ENCODE measurements around the gene CAMTA1. TPM values are rescaled to one million over a fixed set of nuclear protein-coding genes. Genes with fewer than 3 reads are reported as not detected.

The CAMTA1 gene
- total RNA-seq, 1 donor, result 56.1 TPM

DNA sequence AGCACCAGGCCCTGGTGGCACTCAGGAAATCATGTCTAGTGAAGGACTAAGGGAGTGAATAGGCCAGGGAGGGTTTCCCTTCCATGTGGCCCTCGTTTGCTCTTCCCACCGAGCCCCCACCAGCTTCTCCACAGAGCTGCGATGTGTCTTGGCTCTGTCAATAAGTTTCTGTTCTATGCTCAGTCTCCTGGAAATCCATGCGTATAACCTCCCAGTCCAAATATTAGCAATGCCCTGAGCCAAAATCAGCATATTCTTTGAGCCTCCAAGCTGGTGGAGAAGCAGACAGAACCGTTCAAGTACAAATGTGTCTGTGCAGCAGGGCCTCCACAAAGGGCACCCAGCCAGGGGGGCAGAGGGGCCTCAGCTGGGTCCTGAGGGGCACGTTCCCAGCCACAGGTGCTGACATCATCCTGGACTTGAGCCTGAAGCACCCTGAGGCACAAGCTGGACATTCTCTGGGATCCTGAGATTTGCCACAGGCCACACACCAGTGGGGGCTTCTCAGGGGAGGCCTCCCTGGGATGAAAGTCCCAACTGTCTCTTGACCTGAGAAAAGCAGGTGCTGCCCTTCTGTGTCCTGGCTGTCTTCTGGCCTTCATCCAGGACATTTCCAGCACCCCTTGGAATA, 635.3 kb downstream of the CAMTA1 start:
- no peak for DNase-seq (ENCODE audit: low read depth)
- no peak overlapping the region for H3K4me3 ChIP-seq (ENCODE audit: low read depth, low read length)
- TF ChIP-seq, protein P1, sequence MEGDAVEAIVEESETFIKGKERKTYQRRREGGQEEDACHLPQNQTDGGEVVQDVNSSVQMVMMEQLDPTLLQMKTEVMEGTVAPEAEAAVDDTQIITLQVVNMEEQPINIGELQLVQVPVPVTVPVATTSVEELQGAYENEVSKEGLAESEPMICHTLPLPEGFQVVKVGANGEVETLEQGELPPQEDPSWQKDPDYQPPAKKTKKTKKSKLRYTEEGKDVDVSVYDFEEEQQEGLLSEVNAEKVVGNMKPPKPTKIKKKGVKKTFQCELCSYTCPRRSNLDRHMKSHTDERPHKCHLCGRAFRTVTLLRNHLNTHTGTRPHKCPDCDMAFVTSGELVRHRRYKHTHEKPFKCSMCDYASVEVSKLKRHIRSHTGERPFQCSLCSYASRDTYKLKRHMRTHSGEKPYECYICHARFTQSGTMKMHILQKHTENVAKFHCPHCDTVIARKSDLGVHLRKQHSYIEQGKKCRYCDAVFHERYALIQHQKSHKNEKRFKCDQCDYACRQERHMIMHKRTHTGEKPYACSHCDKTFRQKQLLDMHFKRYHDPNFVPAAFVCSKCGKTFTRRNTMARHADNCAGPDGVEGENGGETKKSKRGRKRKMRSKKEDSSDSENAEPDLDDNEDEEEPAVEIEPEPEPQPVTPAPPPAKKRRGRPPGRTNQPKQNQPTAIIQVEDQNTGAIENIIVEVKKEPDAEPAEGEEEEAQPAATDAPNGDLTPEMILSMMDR (IDR thresholded peaks at IDR 0.05; ENCODE audit: insufficient read depth, low read depth, low read length), result no peak

DNA sequence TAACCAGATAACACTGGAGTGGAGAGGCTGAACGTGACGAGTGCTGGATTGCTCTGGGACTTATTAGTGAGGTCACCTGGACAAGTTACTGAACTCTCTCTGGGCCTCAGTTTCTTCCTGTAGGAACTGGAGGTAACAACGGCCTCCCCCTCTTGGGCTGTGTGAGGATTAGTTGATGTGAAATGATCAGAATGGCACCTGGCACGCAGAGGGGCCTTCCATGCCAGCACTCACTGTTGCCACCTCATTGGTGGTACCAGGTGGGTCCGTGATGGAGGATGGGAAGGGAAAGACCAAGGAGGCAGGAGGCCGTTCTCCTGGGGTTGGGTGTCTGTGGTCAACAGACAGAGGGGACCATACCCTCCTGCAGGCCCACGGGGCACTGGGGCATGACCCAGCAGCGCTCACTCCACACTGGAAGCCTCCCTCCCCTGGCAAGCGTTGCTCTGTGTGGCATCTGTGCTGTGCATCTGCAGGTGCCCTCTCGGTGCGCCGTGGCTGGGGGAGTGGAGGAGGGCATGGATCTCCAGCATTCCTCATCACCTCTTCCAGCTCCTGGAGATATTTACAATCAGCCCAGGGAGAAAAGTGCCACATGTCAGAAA, 636.3 kb downstream of the CAMTA1 start:
- no peak overlapping the region for H3K4me3 ChIP-seq (ENCODE audit: low read depth, low read length)
- TF ChIP-seq, protein P1 (IDR thresholded peaks at IDR 0.05; ENCODE audit: insufficient read depth, low read depth, low read length), result no peak
- DNase-seq (ENCODE audit: low read depth), result no peak

DNA sequence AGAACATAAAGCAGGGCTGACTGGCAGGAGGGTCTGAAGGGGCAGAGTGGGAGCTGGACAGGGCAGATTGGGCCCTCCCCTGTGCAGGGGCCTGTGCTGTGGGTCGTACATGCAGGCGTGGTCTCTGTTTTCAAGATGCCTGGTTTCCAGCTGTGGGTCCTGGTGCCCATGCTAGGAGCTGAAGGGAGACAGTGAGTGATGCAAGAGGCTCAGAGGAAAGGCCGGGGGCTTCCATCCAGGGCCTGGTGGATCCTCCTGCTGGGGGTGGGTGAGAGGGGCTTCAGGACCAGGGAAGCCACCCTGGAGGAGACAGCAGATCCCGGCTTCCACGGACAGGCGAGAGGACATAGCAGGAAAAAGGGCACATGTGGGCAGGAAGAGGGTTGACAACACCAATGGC, 636.8 kb downstream of the CAMTA1 start:
- TF ChIP-seq, protein P1 (IDR thresholded peaks at IDR 0.05; ENCODE audit: insufficient read depth, low read depth, low read length), result no peak
- H3K4me3 ChIP-seq (ENCODE audit: low read depth, low read length), result no peak overlapping the region
- DNase-seq (ENCODE audit: low read depth), result no peak

DNA sequence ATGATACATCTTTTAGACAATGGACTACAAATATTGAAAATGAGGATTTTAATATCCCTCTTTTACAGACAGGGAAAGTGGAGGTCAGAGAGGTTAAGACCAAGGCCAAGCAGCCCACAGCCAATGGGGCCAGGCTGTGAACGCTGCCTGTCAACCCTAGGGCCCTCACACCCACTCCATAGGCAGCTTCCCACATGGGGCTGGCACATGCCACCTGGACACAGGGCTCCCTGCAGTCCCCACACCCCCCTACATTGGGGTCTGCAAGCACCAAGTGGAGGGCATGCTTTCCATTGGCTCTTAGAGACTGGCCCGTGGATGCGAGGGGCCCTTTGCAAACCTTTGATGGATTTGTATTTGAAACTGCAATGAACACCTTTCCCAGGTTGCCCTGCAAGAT, 637.3 kb downstream of the CAMTA1 start:
- no peak overlapping the region for H3K4me3 ChIP-seq (ENCODE audit: low read depth, low read length)
- TF ChIP-seq, protein P1 (IDR thresholded peaks at IDR 0.05; ENCODE audit: insufficient read depth, low read depth, low read length), result no peak
- DNase-seq (ENCODE audit: low read depth), result no peak

DNA sequence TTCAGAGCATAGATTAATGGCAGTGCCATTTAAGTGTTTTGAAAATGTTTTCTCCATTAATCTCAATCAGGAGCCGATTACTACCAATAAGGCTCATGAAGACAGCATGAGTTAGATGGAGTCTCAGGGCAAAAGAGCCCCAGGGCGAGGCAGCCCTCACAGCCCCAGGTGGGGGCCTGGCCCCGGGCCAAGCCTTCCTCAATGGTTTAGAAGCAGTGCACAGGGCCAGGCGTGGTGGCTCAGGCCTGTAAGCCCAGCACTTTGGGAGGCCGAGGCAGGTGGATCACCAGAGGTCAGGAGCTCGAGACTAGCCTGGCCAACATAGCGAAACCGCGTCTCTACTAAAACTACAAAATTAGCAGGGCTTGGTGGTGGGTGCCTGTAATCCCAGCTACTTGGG, 637.7 kb downstream of the CAMTA1 start:
- TF ChIP-seq, protein P1 (IDR thresholded peaks at IDR 0.05; ENCODE audit: insufficient read depth, low read depth, low read length), result no peak
- DNase-seq (ENCODE audit: low read depth), result no peak
- H3K4me3 ChIP-seq (ENCODE audit: low read depth, low read length), result no peak overlapping the region

DNA sequence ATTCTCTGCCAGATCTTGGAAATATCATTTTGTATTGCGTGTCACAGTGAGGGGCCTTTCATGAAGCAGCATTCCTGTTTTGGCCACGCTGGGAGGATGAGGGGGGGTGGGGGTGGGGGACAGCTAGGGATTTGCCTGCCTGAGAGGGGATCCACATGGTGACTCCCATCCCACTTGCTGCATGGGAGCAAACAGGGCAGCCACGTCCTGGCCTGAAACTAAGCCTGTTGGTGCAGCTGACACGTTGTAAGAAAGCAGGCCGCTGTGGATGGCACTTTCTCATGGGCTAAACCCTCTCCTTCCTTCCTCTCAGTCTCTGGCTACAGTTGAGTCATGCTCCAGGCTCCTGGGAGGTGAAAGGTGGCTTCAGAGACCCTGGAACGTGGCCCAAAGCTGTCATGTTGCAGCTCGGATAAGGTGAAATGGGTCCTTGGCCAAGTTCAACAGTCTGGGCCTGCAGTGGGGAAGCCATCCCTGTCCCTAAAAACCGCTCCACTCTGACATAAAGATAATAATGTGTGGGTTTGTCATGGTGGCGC, 639.2 kb downstream of the CAMTA1 start:
- H3K4me3 ChIP-seq (ENCODE audit: low read depth, low read length), result no peak overlapping the region
- no peak for DNase-seq (ENCODE audit: low read depth)
- TF ChIP-seq, protein P1 (IDR thresholded peaks at IDR 0.05; ENCODE audit: insufficient read depth, low read depth, low read length), result no peak

Data from fibroblast of villous mesenchyme (primary cell).